COR-L47 (cell line): ENCODE measurements around the gene TUBB.
A peak's percentile ranks its signal among the peaks of the same experiment; 100 is the strongest.
"Not testable (repeated sequence)": the region's sequence is repeated elsewhere in the genome, so short reads cannot be mapped to it uniquely, and the experiment has no call there.

Experiments used
- DNase-seq: peaks from one replicate; lab custom pipeline; 2025; lab: John Stamatoyannopoulos, UW

TUBB gene

DNA sequence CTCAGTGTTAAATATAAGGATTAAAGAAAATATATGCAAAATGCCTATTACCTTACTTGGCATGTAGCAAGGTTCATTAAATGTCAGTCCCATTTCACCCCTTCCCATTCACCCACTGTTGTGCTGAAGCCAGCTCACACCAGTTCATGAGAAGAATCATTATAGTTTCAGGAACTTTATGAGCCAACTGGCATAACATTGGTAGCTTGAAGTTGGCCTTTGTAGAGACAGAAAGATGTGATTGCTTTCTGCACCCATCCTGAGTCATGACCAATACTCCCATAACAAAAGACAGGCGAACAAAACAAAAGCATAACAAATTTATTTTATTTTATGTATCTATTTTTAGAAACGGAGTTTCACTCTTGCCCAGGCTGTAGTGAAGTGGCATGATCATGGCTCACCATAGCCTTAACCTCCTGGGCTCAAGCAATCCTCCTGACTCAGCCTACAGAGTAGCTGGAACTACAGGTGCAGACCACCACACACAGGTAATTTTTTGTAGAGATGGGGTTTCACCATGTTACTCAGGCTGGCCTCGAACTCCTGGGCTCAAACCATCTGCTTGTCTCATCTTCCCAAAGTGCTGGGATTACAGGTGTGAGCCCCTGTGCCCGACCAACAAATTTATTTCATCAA is 41.8 kb downstream of the TUBB start:
- no peak for DNase-seq

DNA sequence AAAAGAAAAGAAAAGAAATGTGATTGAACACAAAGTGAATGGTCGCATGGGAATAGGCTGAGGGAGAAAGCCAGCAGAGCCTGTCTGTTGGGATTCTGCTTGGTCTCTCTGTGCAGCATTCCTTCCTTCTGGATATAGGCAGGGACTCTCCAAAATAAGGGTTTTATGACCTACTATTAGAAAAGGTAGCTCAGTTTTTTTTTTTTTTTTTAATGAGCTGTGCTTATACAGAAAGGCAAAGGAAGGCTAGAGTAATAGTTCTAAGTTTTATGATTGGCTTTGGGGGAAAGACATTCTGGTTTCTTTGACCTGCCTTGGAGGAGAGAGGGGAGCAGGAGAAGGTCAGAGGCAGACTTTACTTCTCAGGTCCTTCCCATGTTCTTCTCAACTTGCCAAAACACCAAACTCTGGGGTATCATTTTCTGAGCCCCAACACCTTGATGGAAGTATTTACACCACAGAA is 43.0 kb downstream of the TUBB start:
- DNase-seq: no peak

DNA sequence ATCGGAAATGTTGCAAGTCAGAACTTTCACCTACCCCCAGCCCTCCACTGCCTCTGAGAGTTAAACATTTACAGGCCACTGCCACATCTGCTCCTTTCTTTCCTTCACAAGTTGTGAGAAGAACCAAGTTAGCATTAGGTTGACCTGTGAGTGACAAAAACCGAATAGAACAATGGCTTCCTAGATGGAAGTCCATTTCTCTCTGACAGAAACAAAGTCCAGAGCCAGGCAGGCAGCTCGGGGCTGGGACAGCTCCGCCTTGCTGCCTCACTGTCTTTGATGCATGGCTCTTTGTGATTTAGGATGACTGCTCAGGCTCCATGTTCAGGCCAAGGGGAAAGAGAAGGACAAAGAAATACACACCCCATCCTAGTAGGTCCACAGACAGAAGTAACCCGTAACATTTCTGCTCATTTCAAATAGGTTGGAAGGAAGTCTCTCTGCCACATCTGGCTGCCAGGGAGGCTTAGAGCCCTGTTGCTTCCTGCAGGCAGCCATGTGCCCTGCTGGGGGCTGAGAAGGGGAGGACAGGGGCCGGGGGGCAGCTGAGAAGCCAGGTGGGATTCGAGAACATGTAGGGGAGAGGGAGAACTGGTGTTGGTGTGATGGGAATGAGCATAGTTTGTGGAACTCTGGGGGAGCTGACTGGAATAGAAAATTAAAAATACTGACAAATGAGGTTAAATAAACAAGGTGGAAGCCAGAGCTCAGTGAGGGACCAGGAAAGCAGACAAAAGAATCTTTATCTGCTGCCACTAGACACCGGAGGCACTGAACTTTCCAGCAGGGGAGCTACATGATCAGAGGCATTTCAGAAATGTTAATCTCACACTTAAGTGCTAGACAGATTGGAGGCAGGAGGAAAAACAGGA is 43.7 kb downstream of the TUBB start:
- DNase-seq: peak; percentile 72

GRCh38 chr6:30764490-30765043 is 44.4 kb downstream of the TUBB start:
- not testable (repeated sequence) for DNase-seq

DNA sequence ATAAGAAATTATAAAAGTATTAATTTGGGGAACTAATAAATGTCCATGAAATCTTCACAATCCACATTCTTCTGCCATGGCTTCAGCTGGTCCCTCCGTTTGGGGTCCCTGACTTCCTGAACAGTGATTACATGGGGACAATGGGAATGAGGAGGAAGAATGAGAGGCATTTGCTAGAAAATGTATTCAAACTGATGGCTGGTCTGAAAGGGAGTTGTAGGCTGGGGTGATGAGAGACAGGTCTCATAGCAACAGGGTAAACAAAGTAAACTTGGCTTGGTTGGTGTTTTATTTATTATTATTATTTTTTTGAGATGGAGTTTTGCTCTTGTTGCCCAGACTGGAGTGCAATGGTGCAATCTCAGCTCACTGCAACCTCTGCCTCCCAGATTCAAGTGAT is 45.3 kb downstream of the TUBB start:
- not testable (repeated sequence) for DNase-seq

GRCh38 chr6:30766461-30767157 is 46.5 kb downstream of the TUBB start:
- no peak for DNase-seq

DNA sequence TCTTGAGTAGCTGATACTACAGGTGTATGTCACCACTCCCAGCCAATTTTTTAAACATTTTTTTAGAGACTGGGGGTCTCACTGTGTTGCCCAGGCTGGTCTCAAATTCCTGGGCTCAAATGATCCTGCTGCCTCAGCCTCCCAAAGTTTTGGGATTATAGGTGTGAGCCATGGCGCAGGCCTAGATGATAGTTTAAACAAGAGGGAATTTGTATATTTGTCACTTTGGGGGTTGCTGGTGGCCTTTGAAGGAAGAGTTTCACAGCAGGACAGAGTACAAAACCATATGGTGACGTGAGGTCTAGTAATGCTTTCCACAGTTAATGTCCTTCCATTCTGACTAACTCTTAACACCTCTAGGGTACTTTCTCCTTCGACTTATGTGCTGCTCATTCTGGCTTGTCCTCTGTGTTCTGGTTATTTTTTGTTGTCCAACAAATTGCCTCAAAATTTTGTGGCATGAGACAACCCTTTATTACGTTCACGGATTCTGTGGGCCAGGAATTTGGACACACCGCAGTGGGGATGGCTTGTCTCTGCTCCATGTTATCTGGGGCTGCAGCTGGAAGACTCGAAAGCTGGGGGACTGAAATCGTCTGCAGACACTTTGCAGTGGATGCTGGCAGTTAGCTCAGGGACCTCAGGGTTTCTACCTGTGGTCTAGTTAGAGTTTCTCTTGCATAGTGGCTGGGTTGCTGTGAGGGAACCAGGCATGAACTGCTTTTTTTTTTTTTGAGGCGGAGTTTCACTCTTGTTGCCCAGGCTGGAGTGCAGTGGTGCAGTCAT is 47.2 kb downstream of the TUBB start:
- DNase-seq: no peak

DNA sequence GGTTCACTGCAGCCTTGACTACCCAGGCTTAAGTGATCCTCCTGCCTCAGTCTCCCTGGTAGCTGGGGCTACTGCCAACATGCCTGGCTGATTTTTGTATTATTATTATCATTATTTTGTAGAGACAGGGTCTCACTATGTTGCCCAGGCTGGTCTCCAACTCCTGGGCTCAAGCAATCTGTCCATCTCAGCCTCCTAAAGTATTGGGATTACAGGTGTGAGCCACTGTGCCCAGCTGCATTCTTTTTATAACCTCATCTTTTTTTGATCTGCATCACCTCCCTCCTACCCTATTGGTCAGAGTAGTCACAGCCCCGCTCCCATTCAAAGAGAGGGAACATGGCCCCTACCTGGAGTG is 47.8 kb downstream of the TUBB start:
- DNase-seq: no peak

DNA sequence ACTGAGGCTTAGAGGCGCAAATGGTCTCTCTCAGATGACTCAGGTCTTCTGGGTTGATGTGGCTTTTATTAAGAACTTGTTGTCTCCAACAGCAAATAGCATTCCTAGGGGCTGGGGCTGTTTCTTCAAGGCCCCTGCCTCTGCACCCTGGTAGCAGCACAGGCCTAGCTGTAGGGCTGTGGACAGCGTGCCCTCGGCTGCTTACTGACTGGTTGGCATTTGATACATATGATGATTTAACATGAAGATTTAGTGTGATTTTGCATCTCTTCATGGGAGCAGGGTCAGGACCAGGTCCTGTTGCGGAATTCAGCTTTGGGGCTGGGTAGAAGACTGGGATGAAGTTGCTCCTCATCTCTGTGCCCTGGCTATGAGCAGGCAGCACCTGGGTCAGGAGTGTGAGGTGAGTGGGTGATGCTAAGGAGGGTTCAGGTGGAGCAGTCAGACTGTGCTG is 48.5 kb downstream of the TUBB start:
- DNase-seq: no peak

- no peak for DNase-seq
These were observed 49.1 kb downstream of the TUBB start for GRCh38 chr6:30769088-30769852.

- no peak for DNase-seq
These were observed 49.8 kb downstream of the TUBB start for GRCh38 chr6:30769853-30770524.

GRCh38 chr6:30770592-30770991 is 50.4 kb downstream of the TUBB start:
- no peak for DNase-seq

GRCh38 chr6:30774701-30775100 is 54.5 kb downstream of the TUBB start:
- no peak for DNase-seq
